Ovary (tissue), 3 donors: Measurements from ENCODE around the gene PPP4R3A.

Experiments used
- CTCF ChIP-seq, 3 donors: fragments of 450-650 bp in 2 of 3; fragments of 200-600 bp in 1 of 3; IDR thresholded peaks; one replicate each; pipeline versions ENCODE4 v1.5.1 to v1.8.0; 2016 to 2022; ENCODE audit warnings: antibody characterized with exemption in 3 of 3, mild to moderate bottlenecking in 1 of 3
- EP300 ChIP-seq: sonication (generic); formaldehyde crosslinking; IDR thresholded peaks from one replicate; pipeline ENCODE4 v1.6.1; 2017; ENCODE audit warnings: antibody characterized with exemption
- POLR2A ChIP-seq: fragments of 450-650 bp; IDR thresholded peaks from one replicate; pipeline ENCODE4 v1.6.1; 2017; ENCODE audit warnings: antibody characterized with exemption, mild to moderate bottlenecking, moderate library complexity
- donor health status: DM: no; HTN: no; CAD: no.

- TF ChIP-seq POLR2A (no peak), CTCF (IDR thresholded peaks at IDR 0.05) (no peak), EP300 (no peak)
These were observed 55.5 kb downstream of the PPP4R3A start for GRCh38 chr14:91454580-91454979.
